Endothelial cell of hepatic sinusoid (primary cell): ENCODE data around the gene GPR63.

ENCODE experiments used
- in situ Hi-C: cut with HindIII; loops from 2 replicates; pipeline ENCODE4 v1.10.0; 2017; ENCODE audit warnings: low sequenced_read_pairs

GPR63 gene

GRCh38 chr6:96823743-96824142, 13.5 kb downstream of the GPR63 start:
- in situ Hi-C loops: no loop called here

- in situ Hi-C loops: no loop called here
Measured at GRCh38 chr6:96821034-96821433, 16.2 kb downstream of the GPR63 start.

- in situ Hi-C loops: no loop called here
Measured at GRCh38 chr6:96816301-96816817, 20.9 kb downstream of the GPR63 start.

- in situ Hi-C loops: no loop called here
Measured at GRCh38 chr6:96814625-96815024, 22.7 kb downstream of the GPR63 start.

GRCh38 chr6:96812077-96812703, 25.1 kb downstream of the GPR63 start:
- in situ Hi-C loops: no loop called here

- in situ Hi-C loops: no loop called here
Measured at GRCh38 chr6:96811670-96812069, 25.6 kb downstream of the GPR63 start.

- in situ Hi-C loops: no loop called here
Measured at GRCh38 chr6:96811136-96811535, 26.1 kb downstream of the GPR63 start.

GRCh38 chr6:96809119-96809518, 28.2 kb downstream of the GPR63 start:
- in situ Hi-C loops: no loop called here

- in situ Hi-C loops: no loop called here
Measured at GRCh38 chr6:96803106-96803481, 34.2 kb downstream of the GPR63 start.

- in situ Hi-C loops: no loop called here
Measured at GRCh38 chr6:96795481-96795880, 41.8 kb downstream of the GPR63 start.

- in situ Hi-C loops: no loop called here
Measured at GRCh38 chr6:96794980-96795379, 42.3 kb downstream of the GPR63 start.

- in situ Hi-C loops: no loop called here
Measured at GRCh38 chr6:96792561-96793190, 44.6 kb downstream of the GPR63 start.

- in situ Hi-C loops: no loop called here
Measured at GRCh38 chr6:96789871-96790270, 47.4 kb downstream of the GPR63 start.

- in situ Hi-C loops: no loop called here
Measured at GRCh38 chr6:96787846-96788580, 49.3 kb downstream of the GPR63 start.

GRCh38 chr6:96786336-96786735, 50.9 kb downstream of the GPR63 start:
- in situ Hi-C loops: no loop called here

GRCh38 chr6:96784650-96785049, 52.6 kb downstream of the GPR63 start:
- in situ Hi-C loops: no loop called here

- in situ Hi-C loops: no loop called here
Measured at GRCh38 chr6:96783307-96783706, 54.0 kb downstream of the GPR63 start.

- in situ Hi-C loops: no loop called here
Measured at GRCh38 chr6:96781557-96781956, 55.7 kb downstream of the GPR63 start.

GRCh38 chr6:96777113-96777512, 60.2 kb downstream of the GPR63 start:
- in situ Hi-C loops: no loop called here

- in situ Hi-C loops: no loop called here
Measured at GRCh38 chr6:96775727-96776400, 61.4 kb downstream of the GPR63 start.

- in situ Hi-C loops: no loop called here
Measured at GRCh38 chr6:96766769-96767168, 70.5 kb downstream of the GPR63 start.
